SK-N-SH treated with all-trans-retinoic acid at 6 μM for 48 hours (cell line): ENCODE data around the gene HDAC4.

Experiments
- ATAC-seq: fragments of 200-7000 bp; cut with Tn5 transposase; 3 replicates; pipeline ENCODE4 v1.9.1; 2020; ENCODE audit warnings: mild to moderate bottlenecking, moderate library complexity
- ARNTL ChIP-seq: fragments of 450-650 bp; formaldehyde crosslinking; IDR thresholded peaks from 2 replicates; pipeline ENCODE4 v1.5.0; 2020; ENCODE audit warnings: low read depth, mild to moderate bottlenecking, moderate library complexity, borderline replicate concordance
- BACH2 ChIP-seq: fragments of 250-450 bp; sonication (Bioruptor Pico); IDR thresholded peaks from 2 replicates; pipeline ENCODE4 v1.9.0; 2021; ENCODE audit warnings: mild to moderate bottlenecking, borderline replicate concordance
- CREB5 ChIP-seq: fragments of 250-450 bp; sonication (Bioruptor Pico); IDR thresholded peaks from 2 replicates; pipeline ENCODE4 v1.5.1; 2020; ENCODE audit warnings: low read depth, mild to moderate bottlenecking, moderate library complexity
- CSDC2 ChIP-seq: fragments of 250-450 bp; sonication (Bioruptor Pico); IDR thresholded peaks from 2 replicates; pipeline ENCODE4 v1.5.0; 2020; ENCODE audit warnings: mild to moderate bottlenecking, moderate library complexity
- CSRNP3 ChIP-seq: fragments of 250-450 bp; sonication (Bioruptor Pico); IDR thresholded peaks from 2 replicates; pipeline ENCODE4 v1.5.1; 2021; ENCODE audit warnings: mild to moderate bottlenecking, moderate library complexity
- ESRRG ChIP-seq: fragments of 250-450 bp; sonication (Bioruptor Pico); IDR thresholded peaks from 2 replicates; pipeline ENCODE4 v1.6.1; 2021; ENCODE audit warnings: mild to moderate bottlenecking
- GLIS3 ChIP-seq: fragments of 250-450 bp; sonication (Bioruptor Pico); IDR thresholded peaks from 2 replicates; pipeline ENCODE4 v1.5.0; 2020; ENCODE audit warnings: mild to moderate bottlenecking, moderate library complexity
- ISL1 ChIP-seq: fragments of 250-450 bp; sonication (Bioruptor Pico); IDR thresholded peaks from 2 replicates; pipeline ENCODE4 v2.1.2; 2022; ENCODE audit warnings: mild to moderate bottlenecking, moderate library complexity
- OSR1 ChIP-seq: fragments of 250-450 bp; sonication (Bioruptor Pico); IDR thresholded peaks from 2 replicates; pipeline ENCODE4 v1.8.0; 2022; ENCODE audit warnings: moderate library complexity, mild to moderate bottlenecking, inconsistent platforms
- POU6F1 ChIP-seq: fragments of 250-450 bp; sonication (Bioruptor Pico); IDR thresholded peaks from 2 replicates; pipeline ENCODE4 v1.8.0; 2021; ENCODE audit warnings: low read depth, mild to moderate bottlenecking, moderate library complexity, borderline replicate concordance
- RARB ChIP-seq: fragments of 250-450 bp; sonication (Bioruptor Pico); IDR thresholded peaks from 2 replicates; pipeline ENCODE4 v1.8.0; 2021; ENCODE audit warnings: mild to moderate bottlenecking, moderate library complexity
- SNAI2 ChIP-seq: fragments of 250-450 bp; sonication (Bioruptor Pico); IDR thresholded peaks from 2 replicates; pipeline ENCODE4 v1.5.0; 2020; ENCODE audit warnings: mild to moderate bottlenecking, moderate library complexity
- TCF4 ChIP-seq: fragments of 250-450 bp; sonication (Bioruptor Pico); IDR thresholded peaks from 2 replicates; pipeline ENCODE4 v1.8.0; 2021; ENCODE audit warnings: mild to moderate bottlenecking, moderate library complexity, borderline replicate concordance
- TSHZ2 ChIP-seq: fragments of 250-450 bp; sonication (Bioruptor Pico); IDR thresholded peaks from 2 replicates; pipeline ENCODE4 v1.5.0; 2020; ENCODE audit warnings: mild to moderate bottlenecking, moderate library complexity
- ZFP3 ChIP-seq: fragments of 250-450 bp; sonication (Bioruptor Pico); IDR thresholded peaks from 2 replicates; pipeline ENCODE4 v1.5.0; 2020; ENCODE audit warnings: mild to moderate bottlenecking, moderate library complexity
- ZFP30 ChIP-seq: fragments of 450-650 bp; formaldehyde crosslinking; IDR thresholded peaks from 2 replicates; pipeline ENCODE4 v1.5.0; 2022; ENCODE audit warnings: mild to moderate bottlenecking, moderate library complexity
- ZNF565 ChIP-seq: fragments of 450-650 bp; formaldehyde crosslinking; conservative IDR thresholded peaks from 2 replicates; pipeline ENCODE4 v1.5.0; 2020; ENCODE audit warnings: low read depth, mild to moderate bottlenecking, moderate library complexity
- ZNF70 ChIP-seq: fragments of 450-650 bp; formaldehyde crosslinking; IDR thresholded peaks from 2 replicates; pipeline ENCODE4 v1.5.0; 2020; ENCODE audit warnings: mild to moderate bottlenecking, moderate library complexity
- ZNF8 ChIP-seq: fragments of 450-650 bp; formaldehyde crosslinking; IDR thresholded peaks from 2 replicates; pipeline ENCODE4 v1.5.0; 2020; ENCODE audit warnings: mild to moderate bottlenecking, moderate library complexity

Gene HDAC4

GRCh38 chr2:239047861-239048260 is 353.0 kb downstream of the HDAC4 start:
- no peak for ATAC-seq
- TF ChIP-seq ZNF8 (CRISPR knock-in tag) (no peak), ESRRG (no peak), TSHZ2 (CRISPR knock-in tag) (no peak), ZNF70 (no peak), TCF4 (no peak), CREB5 (CRISPR knock-in tag) (no peak), ZFP3 (CRISPR knock-in tag) (no peak), POU6F1 (no peak), SNAI2 (CRISPR knock-in tag) (no peak), OSR1 (CRISPR knock-in tag) (no peak)

- ATAC-seq = no peak
- no peak for TF ChIP-seq ESRRG
- no peak for TF ChIP-seq ARNTL (CRISPR knock-in tag)
- TF ChIP-seq ZNF565 (CRISPR knock-in tag) = no peak
- TF ChIP-seq ZFP3 (CRISPR knock-in tag) = no peak
- no peak for TF ChIP-seq TCF4
- no peak for TF ChIP-seq OSR1 (CRISPR knock-in tag)
- TF ChIP-seq ZFP30 = no peak
- no peak for TF ChIP-seq SNAI2 (CRISPR knock-in tag)
- no peak for TF ChIP-seq POU6F1
- TF ChIP-seq CSRNP3 (CRISPR knock-in tag) = no peak
- TF ChIP-seq RARB (CRISPR knock-in tag) = no peak
- no peak for TF ChIP-seq ZNF8 (CRISPR knock-in tag)
- no peak for TF ChIP-seq BACH2
- no peak for TF ChIP-seq GLIS3
- no peak for TF ChIP-seq TSHZ2 (CRISPR knock-in tag)
- no peak for TF ChIP-seq ISL1
- TF ChIP-seq ZNF70 = no peak
Measured at GRCh38 chr2:239047420-239047819, 353.4 kb downstream of the HDAC4 start.

GRCh38 chr2:239046822-239047221 is 354.0 kb downstream of the HDAC4 start:
- TF ChIP-seq CSDC2 (no peak), TCF4 (no peak), ZNF8 (CRISPR knock-in tag) (no peak), ESRRG (no peak)
- no peak for ATAC-seq
